Epithelial cell of proximal tubule (primary cell): ENCODE data around the gene PAQR5. TPM values are rescaled to one million over a fixed set of nuclear protein-coding genes. Genes with fewer than 3 reads are reported as not detected.

Experiments
- DNase-seq: peaks from one replicate; pipeline ENCODE4 v3.0.0-alpha.2; 2011; ENCODE audit warnings: low read depth
- H3K4me3 ChIP-seq: 2 replicates; pipeline ENCODE4 v1.5.1; 2011; ENCODE audit warnings: low read depth, mild to moderate bottlenecking, low read length
- total RNA-seq: library from RNA; depleted of rRNA; stranded (reverse); fragments of >200 nt; gene quantifications from 2 replicates; pipeline ENCODE4 v1.2.3, GENCODE V29; 2015
- TF ChIP-seq, protein P1 (sequence below): conservative IDR thresholded peaks from 2 replicates; pipeline ENCODE4 v1.5.1; 2012; ENCODE audit warnings: low read depth, mild to moderate bottlenecking, low read length

Gene PAQR5
- total RNA-seq, 1 donor from 2014 or later, result 9.5 TPM

- no peak for DNase-seq
These were observed 153.4 kb downstream of the PAQR5 start for GRCh38 chr15:69451951-69452691.

DNA sequence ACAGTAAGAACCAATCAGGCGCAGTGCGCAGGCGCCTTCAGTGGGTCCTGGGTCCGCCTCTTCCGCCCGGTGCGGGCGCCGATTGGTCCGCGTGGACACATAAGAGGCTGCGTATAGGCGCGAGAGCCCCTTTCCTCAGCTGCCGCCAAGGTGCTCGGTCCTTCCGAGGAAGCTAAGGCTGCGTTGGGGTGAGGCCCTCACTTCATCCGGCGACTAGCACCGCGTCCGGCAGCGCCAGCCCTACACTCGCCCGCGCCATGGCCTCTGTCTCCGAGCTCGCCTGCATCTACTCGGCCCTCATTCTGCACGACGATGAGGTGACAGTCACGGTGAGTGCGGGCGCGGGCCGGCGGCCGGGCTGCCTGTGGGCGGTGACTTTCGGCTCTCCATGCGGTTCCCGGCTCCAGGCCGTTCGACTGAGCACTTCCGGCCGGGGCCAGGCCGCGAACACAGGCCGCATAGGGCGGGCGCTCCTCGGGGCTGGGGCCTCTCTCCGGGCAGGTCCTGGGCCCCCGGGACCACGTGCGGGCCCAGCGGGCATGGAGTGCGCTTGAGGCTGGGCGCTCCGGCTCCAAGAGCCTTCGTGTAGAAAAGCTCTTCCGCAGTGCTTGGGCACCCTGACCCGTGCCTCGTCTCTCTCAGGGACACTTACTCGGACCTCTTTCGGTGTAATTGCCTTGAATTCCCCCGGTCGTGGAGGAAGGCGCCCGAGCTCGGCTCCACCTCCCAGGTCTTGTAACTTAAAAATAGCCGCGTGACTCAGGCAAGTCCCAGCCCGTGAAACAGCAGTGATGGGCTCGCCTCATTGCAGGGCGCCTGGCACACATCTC is 154.2 kb downstream of the PAQR5 start, which contains the start of gene RPLP1:
RPLP1 (plus strand) TSS at position 127 of the 830 bp plus-strand sequence; CDS start at position 258, 131 bp downstream.
- TF ChIP-seq, protein P1, sequence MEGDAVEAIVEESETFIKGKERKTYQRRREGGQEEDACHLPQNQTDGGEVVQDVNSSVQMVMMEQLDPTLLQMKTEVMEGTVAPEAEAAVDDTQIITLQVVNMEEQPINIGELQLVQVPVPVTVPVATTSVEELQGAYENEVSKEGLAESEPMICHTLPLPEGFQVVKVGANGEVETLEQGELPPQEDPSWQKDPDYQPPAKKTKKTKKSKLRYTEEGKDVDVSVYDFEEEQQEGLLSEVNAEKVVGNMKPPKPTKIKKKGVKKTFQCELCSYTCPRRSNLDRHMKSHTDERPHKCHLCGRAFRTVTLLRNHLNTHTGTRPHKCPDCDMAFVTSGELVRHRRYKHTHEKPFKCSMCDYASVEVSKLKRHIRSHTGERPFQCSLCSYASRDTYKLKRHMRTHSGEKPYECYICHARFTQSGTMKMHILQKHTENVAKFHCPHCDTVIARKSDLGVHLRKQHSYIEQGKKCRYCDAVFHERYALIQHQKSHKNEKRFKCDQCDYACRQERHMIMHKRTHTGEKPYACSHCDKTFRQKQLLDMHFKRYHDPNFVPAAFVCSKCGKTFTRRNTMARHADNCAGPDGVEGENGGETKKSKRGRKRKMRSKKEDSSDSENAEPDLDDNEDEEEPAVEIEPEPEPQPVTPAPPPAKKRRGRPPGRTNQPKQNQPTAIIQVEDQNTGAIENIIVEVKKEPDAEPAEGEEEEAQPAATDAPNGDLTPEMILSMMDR, result no peak
- peak within 1 kb of the TSS; percentile 89 for H3K4me3 ChIP-seq
- DNase-seq, result peak; percentile 67

More at GRCh38 chr15:69451951-69452691, 153.4 kb downstream of the PAQR5 start:
- H3K4me3 ChIP-seq, result peak overlapping the region; percentile 89
- TF ChIP-seq, protein P1, result no peak

- peak overlapping the region; percentile 89 for H3K4me3 ChIP-seq
- no peak for DNase-seq
- TF ChIP-seq, protein P1, result no peak
These were observed 156.2 kb downstream of the PAQR5 start for GRCh38 chr15:69454953-69455352.

- TF ChIP-seq, protein P1, result no peak
- no peak overlapping the region for H3K4me3 ChIP-seq
- no peak for DNase-seq
These were observed 157.8 kb downstream of the PAQR5 start for GRCh38 chr15:69456208-69457166.

Other genes starting within 250 kb of the PAQR5 start
- gene GLCE, start 138.3 kb upstream of the PAQR5 start, total RNA-seq, result 12.7 and 17.7 TPM in 2 replicates
- gene KIF23, start 115.4 kb downstream of the PAQR5 start, total RNA-seq, result 71.5 and 87.9 TPM in 2 replicates
- 617 and 781 TPM in 2 replicates for gene RPLP1, start 153.9 kb downstream of the PAQR5 start, total RNA-seq